Neural cell (in vitro differentiated cells): Measurements from ENCODE around the gene KRT80. TPM values are rescaled to one million over a fixed set of nuclear protein-coding genes. Genes with fewer than 3 reads are reported as not detected.

ENCODE experiments used
- H2AFZ ChIP-seq: fragments of 200-600, 300-800 bp; sonication (generic), shearing (Covaris generic); 2 replicates; pipeline ENCODE4 v1.6.0; 2014; ENCODE audit warnings: low read depth, mild to moderate bottlenecking, antibody characterized with exemption, low read length, moderate library complexity
- H3F3A ChIP-seq: fragments of 200-600 bp; shearing (Covaris generic); 2 replicates; pipeline ENCODE4 v1.6.1; 2016; ENCODE audit warnings: mild to moderate bottlenecking, moderate library complexity, mixed read lengths, antibody characterized with exemption, low read length; ENCODE audit not compliant: insufficient read depth, poor library complexity, severe bottlenecking
- H3K27ac ChIP-seq: fragments of 200-600, 300-800 bp; sonication (generic), shearing (Covaris generic); 2 replicates; pipeline ENCODE4 v1.5.1; 2014; ENCODE audit warnings: mild to moderate bottlenecking, low read length, moderate library complexity
- H3K27me3 ChIP-seq: fragments of 300-800, 200-600 bp; sonication (generic), shearing (Covaris generic); 2 replicates; pipeline ENCODE4 v1.6.0; 2014; ENCODE audit warnings: mild to moderate bottlenecking, low read depth, low read length, moderate library complexity; ENCODE audit not compliant: insufficient read depth
- H3K36me3 ChIP-seq: fragments of 300-800, 200-600 bp; sonication (generic), shearing (Covaris generic); 2 replicates; pipeline ENCODE4 v1.5.1; 2014; ENCODE audit warnings: mild to moderate bottlenecking, antibody characterized with exemption, low read length, moderate library complexity; ENCODE audit not compliant: insufficient read depth
- H3K4me2 ChIP-seq: fragments of 300-800, 200-600 bp; sonication (generic), shearing (Covaris generic); 2 replicates; pipeline ENCODE4 v1.6.0; 2014; ENCODE audit warnings: mild to moderate bottlenecking, low read length
- H3K4me3 ChIP-seq: fragments of 300-800, 200-600 bp; sonication (generic), shearing (Covaris generic); 2 replicates; pipeline ENCODE4 v1.5.1; 2014; ENCODE audit warnings: mild to moderate bottlenecking, low read length, moderate library complexity
- H3K79me2 ChIP-seq: fragments of 200-600 bp; shearing (Covaris generic); replicated peaks from 2 replicates; pipeline ENCODE4 v1.6.0; 2014; ENCODE audit warnings: mild to moderate bottlenecking, low read length, moderate library complexity; ENCODE audit not compliant: insufficient read depth
- H3K9ac ChIP-seq: fragments of 300-800, 200-600 bp; sonication (generic), shearing (Covaris generic); 2 replicates; pipeline ENCODE4 v1.6.1; 2016; ENCODE audit warnings: mild to moderate bottlenecking, low read length, mixed read lengths
- H3K9me2 ChIP-seq: fragments of 200-600 bp; shearing (Covaris generic); 2 replicates; pipeline ENCODE4 v1.6.1; 2016; ENCODE audit warnings: mild to moderate bottlenecking, low read length, mixed read lengths; ENCODE audit not compliant: insufficient read depth
- H3K9me3 ChIP-seq: fragments of 200-600, 300-800 bp; sonication (generic), shearing (Covaris generic); 2 replicates; pipeline ENCODE4 v1.6.1; 2016; ENCODE audit warnings: mild to moderate bottlenecking, mixed run types, low read length, moderate library complexity, mixed read lengths
- H4K20me1 ChIP-seq: fragments of 200-600 bp; shearing (Covaris generic); 2 replicates; pipeline ENCODE4 v1.6.1; 2016; ENCODE audit warnings: mild to moderate bottlenecking, mixed run types; ENCODE audit not compliant: insufficient read depth
- CTCF ChIP-seq: fragments of 450-650 bp; IDR thresholded peaks from 2 replicates; pipeline ENCODE4 v1.5.1; 2014; ENCODE audit warnings: antibody characterized with exemption, mild to moderate bottlenecking, moderate library complexity; ENCODE audit not compliant: poor library complexity, severe bottlenecking
- EP300 ChIP-seq: fragments of 450-650 bp; conservative IDR thresholded peaks from 2 replicates; pipeline ENCODE4 v1.6.1; 2014; ENCODE audit warnings: antibody characterized with exemption, mild to moderate bottlenecking, moderate library complexity; ENCODE audit not compliant: poor library complexity, severe bottlenecking
- EZH2 ChIP-seq: fragments of 200-600, 300-800 bp; shearing (Covaris generic), sonication (generic); IDR thresholded peaks from 2 replicates; pipeline ENCODE4 v1.6.1; 2014; ENCODE audit warnings: antibody characterized with exemption, low read length, borderline replicate concordance, mild to moderate bottlenecking; ENCODE audit not compliant: insufficient read depth, poor library complexity, severe bottlenecking
- MXI1 ChIP-seq: fragments of 450-650 bp; conservative IDR thresholded peaks from 2 replicates; pipeline ENCODE4 v1.6.1; 2014; ENCODE audit warnings: antibody characterized with exemption, mild to moderate bottlenecking; ENCODE audit not compliant: poor library complexity, severe bottlenecking
- POLR2AphosphoS5 ChIP-seq: IDR thresholded peaks from 2 replicates; pipeline ENCODE4 v1.6.1; 2012
- RAD21 ChIP-seq: fragments of 450-650 bp; conservative IDR thresholded peaks from 2 replicates; pipeline ENCODE4 v1.6.1; 2014; ENCODE audit warnings: antibody characterized with exemption, mild to moderate bottlenecking, moderate library complexity
- REST ChIP-seq: IDR thresholded peaks from 2 replicates; pipeline ENCODE4 v1.6.1; 2012; ENCODE audit warnings: borderline replicate concordance
- SMC3 ChIP-seq: fragments of 450-650 bp; conservative IDR thresholded peaks from 2 replicates; pipeline ENCODE4 v1.6.1; 2014; ENCODE audit warnings: antibody characterized with exemption, mild to moderate bottlenecking, moderate library complexity; ENCODE audit not compliant: poor library complexity
- TAF1 ChIP-seq: IDR thresholded peaks from 2 replicates; pipeline ENCODE4 v1.6.1; 2012; ENCODE audit warnings: low read depth
- polyA plus RNA-seq: library from polyadenylated mRNA; depleted of rRNA; stranded (reverse); fragments of >200 nt; gene quantifications from 2 replicates; pipeline ENCODE4 v1.2.3, GENCODE V29; 2014

The KRT80 gene
- polyA plus RNA-seq, 1 donor from 2014 or later: not detected

DNA sequence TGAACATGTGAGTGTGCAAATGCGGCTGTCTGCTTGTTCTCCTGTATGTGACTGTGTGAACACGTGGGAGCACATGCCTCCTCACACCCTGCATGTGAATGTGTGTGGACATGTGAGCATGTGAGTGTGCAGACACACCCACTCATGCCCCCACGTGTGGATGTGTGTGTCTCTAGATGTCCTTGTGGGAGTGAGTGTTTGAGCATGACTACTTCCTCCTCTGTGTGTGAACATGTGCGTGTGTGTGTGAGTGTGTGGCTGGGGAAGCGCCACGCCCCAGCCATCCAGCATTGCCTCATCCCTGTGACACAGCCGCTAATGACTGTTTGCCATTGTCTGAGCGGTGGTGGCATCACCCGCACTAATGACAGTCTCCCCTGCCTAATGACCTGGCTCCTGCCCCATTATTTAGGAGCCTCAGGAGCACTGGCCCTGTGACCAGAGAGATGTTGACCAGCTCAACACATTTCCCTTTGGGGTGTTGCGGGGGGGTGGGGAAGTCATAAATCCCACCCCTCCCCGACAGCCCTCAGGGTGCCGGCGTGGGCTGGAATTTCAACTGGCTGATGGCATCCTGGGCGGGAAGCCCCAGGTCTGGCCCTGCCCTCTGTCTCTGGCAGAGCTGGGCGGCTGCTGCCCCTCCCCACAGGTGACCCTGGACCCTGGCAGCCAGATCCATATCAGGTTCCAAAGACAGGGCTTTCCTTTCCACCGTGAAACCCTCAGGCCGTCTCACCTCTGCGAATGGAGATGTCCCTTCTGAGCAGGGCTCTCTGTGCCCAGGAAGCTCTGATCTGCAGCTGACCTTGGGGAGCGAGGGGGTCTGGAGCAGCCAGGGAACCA, 11.5 kb upstream of the KRT80 start:
- H3K36me3 ChIP-seq: no peaks in the 10 kb centered on the region
- H3K79me2 ChIP-seq: no peaks in the 10 kb centered on the region
- no peaks in the 10 kb centered on the region for H3K9me2 ChIP-seq
- no peaks in the 10 kb centered on the region for H3K27me3 ChIP-seq
- no peak overlapping the region for H3K27ac ChIP-seq
- H3K4me3 ChIP-seq: no peak overlapping the region
- TF ChIP-seq POLR2AphosphoS5: peak; percentile 12
- TF ChIP-seq MXI1: no peak
- no peaks in the 10 kb centered on the region for H3K9me3 ChIP-seq
- no peak overlapping the region for H2AFZ ChIP-seq
- no peak overlapping the region for H3K4me2 ChIP-seq
- H3K9ac ChIP-seq: peak overlapping the region; percentile 5
- H4K20me1 ChIP-seq: no peaks in the 10 kb centered on the region
- H3F3A ChIP-seq: no peaks in the 10 kb centered on the region

GRCh38 chr12:52202361-52203078, 10.7 kb upstream of the KRT80 start:
- no peaks in the 10 kb centered on the region for H3K9me2 ChIP-seq
- no peak overlapping the region for H3K27ac ChIP-seq
- H3K36me3 ChIP-seq: no peaks in the 10 kb centered on the region
- no peaks in the 10 kb centered on the region for H3K9me3 ChIP-seq
- H3F3A ChIP-seq: no peaks in the 10 kb centered on the region
- H3K9ac ChIP-seq: no peak overlapping the region
- no peaks in the 10 kb centered on the region for H4K20me1 ChIP-seq
- H2AFZ ChIP-seq: no peak overlapping the region
- H3K27me3 ChIP-seq: no peaks in the 10 kb centered on the region
- no peaks in the 10 kb centered on the region for H3K79me2 ChIP-seq
- no peak overlapping the region for H3K4me3 ChIP-seq
- TF ChIP-seq EZH2 (no peak), RAD21 (no peak), SMC3 (no peak), EP300 (no peak), REST (no peak), POLR2AphosphoS5 (no peak), CTCF (no peak), MXI1 (no peak), TAF1 (no peak)
- no peak overlapping the region for H3K4me2 ChIP-seq
